GM18505 (cell line): ENCODE results near the gene ARID5B.

Source experiments
- ATAC-seq: cut with Tn5 transposase; IDR thresholded peaks from one replicate; pipeline ENCODE4 v1.9.1; 2021; ENCODE audit not compliant: unreplicated experiment
- POLR2A ChIP-seq: IDR thresholded peaks from 4 replicates; pipeline ENCODE4 v1.6.1; 2011; ENCODE audit warnings: borderline replicate concordance; ENCODE audit not compliant: insufficient read depth, insufficient read length; ENCODE audit errors: extremely low read depth

ARID5B gene

DNA sequence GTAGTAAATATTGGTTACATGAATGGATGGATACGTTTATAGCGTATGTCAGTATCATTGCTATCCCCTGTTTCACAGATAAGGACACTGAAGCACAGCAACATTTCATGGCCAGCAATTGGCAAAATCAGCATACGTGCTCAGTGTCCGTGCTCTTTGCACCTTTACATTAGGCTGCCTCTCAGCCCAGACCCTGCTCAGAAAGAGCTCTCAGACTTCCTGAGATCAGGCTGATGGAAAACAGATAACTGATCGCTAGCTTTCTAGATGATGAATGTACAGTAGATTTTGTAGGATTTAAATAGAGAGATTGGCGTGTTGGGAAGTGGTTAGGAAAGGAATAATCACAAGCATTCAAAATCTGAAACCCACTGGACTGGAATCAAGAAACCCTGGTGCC is 106.7 kb downstream of the ARID5B start:
- no peak for ATAC-seq
- no peak for TF ChIP-seq POLR2A

DNA sequence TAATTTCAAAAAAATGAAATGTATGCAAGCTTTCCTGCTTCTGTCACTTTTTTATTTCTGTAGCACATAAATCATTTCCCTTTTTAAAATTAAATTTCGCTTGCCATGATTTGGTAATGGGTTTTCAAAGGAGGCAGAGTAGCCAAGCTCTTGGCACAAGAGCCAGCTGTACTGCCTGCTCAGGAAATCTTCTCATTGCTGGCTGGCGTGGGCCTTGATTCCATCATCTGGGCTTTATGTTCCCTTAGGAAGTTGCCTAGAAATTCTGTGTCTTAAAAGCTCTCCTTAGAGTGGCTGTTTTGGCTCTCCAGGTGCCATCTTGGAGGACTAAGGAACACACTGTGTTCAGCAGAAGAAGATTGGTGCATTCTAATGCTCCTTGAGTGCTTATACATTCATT is 107.4 kb downstream of the ARID5B start:
- no peak for ATAC-seq
- no peak for TF ChIP-seq POLR2A

- no peak for TF ChIP-seq POLR2A
- ATAC-seq = no peak
Observed at GRCh38 chr10:62010366-62010765, 108.9 kb downstream of the ARID5B start.

GRCh38 chr10:62011558-62011957 is 110.1 kb downstream of the ARID5B start:
- ATAC-seq = no peak

DNA sequence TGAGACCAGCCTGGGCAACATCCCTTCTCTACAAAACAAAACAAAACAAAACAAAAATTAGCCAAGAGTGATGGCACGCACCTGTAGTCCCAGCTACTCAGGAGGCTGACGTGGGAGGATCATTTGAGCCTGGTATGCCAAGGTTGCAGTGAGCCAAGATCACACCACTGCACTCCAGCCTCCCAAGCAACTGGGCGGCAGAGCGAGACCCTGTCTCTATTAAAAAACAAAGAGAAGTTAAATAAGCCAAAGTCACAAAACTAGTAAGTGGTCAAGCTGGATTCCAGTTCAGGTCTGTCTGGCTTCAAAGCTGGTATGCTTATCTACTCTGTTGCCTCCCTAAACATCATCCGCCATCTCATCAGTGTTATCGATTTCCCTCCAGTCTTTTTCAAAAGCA is 110.8 kb downstream of the ARID5B start:
- no peak for ATAC-seq
- no peak for TF ChIP-seq POLR2A

More at GRCh38 chr10:62011558-62011957, 110.1 kb downstream of the ARID5B start:
- TF ChIP-seq POLR2A = no peak

DNA sequence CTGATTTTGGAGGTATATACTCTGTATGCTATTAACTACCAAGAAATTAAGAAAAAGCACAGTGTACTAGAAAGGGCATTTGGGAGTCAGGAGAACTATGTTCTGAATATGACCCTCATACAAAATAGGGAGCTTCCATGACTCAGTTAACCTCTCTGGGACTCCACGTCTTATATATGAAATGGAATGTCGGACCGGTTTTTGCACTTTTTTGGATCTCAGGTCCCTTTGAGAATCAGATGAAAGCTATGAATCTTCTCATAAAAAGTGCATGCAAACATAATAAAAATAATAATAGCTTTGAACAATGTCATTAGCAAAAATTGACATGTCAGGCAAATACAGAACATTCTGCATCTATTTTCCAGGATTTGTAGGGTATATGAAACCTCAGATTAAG is 113.0 kb downstream of the ARID5B start:
- ATAC-seq = no peak
- TF ChIP-seq POLR2A = no peak

DNA sequence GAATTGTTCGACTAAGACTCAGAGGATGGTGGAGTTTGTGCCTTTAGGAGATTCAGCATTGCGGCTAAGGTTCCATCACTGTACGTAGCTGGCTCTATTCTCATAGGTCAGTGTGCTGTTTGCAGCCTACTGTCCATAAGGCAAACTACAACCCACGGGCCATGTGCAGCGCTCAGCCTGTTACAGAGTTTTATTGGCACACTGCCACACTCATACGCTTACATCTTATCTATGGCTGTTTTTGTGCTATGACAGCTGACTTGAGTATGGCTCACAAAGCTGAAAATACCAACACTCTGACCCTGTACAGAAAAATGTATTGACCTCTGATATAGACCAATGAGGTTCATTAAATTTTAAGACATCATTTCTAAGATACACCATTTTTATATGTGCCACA is 114.5 kb downstream of the ARID5B start:
- ATAC-seq = no peak
- TF ChIP-seq POLR2A = no peak

DNA sequence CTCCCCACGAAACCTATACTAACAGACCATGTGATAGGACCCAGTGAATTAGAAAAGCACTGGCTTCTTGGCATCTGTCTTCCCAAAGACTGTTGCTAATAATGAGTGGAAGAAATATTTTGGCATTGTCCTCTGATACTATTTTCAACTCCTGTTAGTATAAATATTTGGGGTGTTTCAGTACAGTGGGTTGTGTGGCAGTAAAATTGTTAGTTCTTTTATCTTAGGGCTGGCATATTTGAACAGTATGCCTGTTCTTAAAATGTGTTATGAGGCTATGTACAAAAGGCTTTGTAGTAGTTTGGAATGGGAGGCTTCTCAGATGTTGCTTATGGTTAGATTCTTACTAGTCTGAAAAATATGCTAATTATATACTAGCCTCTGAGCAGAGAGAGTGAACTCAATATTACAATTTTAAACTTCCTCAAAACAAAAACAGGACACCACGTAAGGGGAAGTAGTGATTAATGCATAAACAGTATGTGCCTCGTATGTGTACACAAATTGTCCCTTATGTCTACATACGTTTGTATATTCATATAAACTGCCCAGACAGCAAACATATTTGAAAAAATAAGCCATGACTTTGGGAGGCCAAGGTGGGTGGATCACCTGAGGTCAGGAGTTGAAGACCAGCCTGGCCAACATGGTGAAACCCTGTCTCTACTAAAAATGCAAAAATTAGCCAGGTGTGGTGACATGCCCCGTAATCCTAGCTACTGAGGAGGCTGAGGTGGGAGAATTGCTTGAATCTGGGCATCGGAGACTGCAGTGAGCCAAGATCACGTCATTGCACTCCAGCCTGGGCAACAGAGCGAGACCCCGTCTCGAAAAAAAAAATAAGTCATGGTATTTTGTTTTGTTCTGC is 115.4 kb downstream of the ARID5B start:
- TF ChIP-seq POLR2A = no peak
- ATAC-seq = peak; percentile 64

GRCh38 chr10:62017491-62017870 is 116.0 kb downstream of the ARID5B start:
- peak; percentile 6 for TF ChIP-seq POLR2A
- ATAC-seq = no peak

DNA sequence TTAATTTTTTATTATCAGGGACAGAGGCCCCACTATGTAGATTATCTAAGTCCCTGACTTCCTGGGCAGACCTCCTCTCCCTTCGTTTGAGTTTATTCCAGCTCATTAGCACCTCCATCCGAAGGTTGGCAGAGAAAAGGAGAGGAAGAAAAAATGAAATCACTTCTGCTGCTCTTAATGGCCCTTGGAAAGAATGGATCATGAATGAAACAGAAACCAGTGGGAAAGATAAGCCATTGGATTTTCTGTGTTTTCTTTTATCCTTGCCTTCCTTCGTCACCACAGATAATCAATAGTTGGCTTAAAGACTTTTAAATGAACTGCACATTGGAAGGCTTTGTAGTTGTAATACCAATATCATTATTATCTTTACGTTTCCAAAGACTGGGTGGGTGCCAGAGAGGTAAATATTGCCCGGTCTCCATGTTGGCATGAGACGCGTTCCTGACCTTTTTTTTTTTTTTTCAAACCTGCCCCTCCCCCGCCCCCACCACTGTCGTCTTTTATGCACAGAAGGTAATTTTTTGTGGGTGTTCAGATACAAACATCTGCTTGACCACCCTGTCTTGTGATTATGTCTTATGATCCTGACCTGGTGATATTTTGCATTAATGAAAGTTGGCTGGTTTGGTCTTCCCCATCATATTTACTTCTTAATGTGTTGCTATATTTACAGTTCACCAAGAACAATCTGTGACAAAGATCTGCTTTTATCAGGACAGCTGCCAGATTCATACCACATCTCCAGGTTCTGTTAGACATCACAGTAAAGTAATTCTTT is 116.8 kb downstream of the ARID5B start:
- ATAC-seq = no peak
- no peak for TF ChIP-seq POLR2A

GRCh38 chr10:62019013-62019684 is 117.7 kb downstream of the ARID5B start:
- no peak for ATAC-seq
- TF ChIP-seq POLR2A = no peak

DNA sequence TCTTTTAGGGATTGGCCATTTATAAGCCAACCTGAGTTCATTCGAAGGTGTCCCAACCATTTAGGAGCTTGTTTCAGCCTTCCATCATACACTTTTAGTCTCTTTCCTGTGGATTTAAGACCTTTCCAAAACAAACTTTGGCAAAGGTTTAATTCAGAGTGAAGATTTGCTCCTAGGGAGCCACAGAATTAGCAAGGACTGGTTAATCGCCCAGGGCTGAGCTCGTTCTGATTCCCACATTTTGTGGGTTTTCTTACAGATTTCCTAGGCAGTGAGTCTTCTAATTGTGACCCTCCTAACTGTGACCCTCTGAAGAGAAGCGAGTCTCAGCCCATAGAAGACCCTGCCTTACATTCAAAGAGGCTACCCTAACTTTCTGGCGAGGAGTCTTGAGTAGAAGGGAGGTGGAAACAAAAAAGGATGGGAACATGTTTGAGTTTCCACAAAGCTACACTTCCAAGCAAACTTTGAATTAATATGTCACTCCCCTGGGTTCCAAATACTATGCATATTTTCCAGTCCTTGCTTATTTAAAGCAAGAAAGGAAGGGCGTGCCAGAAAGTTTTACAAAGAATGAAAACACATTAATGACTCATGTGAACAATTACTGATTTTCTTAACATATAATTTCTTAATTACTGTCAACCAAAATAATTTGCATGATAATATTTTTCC is 118.3 kb downstream of the ARID5B start:
- TF ChIP-seq POLR2A = no peak
- no peak for ATAC-seq

- ATAC-seq = no peak
- no peak for TF ChIP-seq POLR2A
Observed at GRCh38 chr10:62021128-62021665, 119.7 kb downstream of the ARID5B start.

- no peak for ATAC-seq
- TF ChIP-seq POLR2A = no peak
Observed at GRCh38 chr10:62021978-62022802, 120.7 kb downstream of the ARID5B start.
